GM19467 (cell line): ENCODE data around the gene PLD4.
"Not testable (repeated sequence)": the region's sequence is repeated elsewhere in the genome, so short reads cannot be mapped to it uniquely, and the experiment has no call there.

ENCODE experiments used
- ATAC-seq: cut with Tn5 transposase; IDR thresholded peaks from one replicate; pipeline ENCODE4 v1.9.1; 2021; ENCODE audit warnings: mild to moderate bottlenecking, moderate library complexity; ENCODE audit not compliant: unreplicated experiment

Gene PLD4

GRCh38 chr14:104924421-104925213, at the start of gene PLD4:
Gene PLD4 (plus strand): TSS chr14:104924879. CDS start chr14:104927141, 2,262 bp downstream.
- no peak for ATAC-seq

GRCh38 chr14:104875412-104875751, 49.3 kb upstream of the PLD4 start:
- no peak for ATAC-seq

GRCh38 chr14:104875811-104876210, 48.9 kb upstream of the PLD4 start:
- ATAC-seq: no peak

- ATAC-seq: no peak
These were observed 48.4 kb upstream of the PLD4 start for GRCh38 chr14:104876251-104876699.

- no peak for ATAC-seq
These were observed 47.4 kb upstream of the PLD4 start for GRCh38 chr14:104877066-104877805.

- ATAC-seq: no peak
These were observed 46.7 kb upstream of the PLD4 start for GRCh38 chr14:104877806-104878550.

- no peak for ATAC-seq
These were observed 46.1 kb upstream of the PLD4 start for GRCh38 chr14:104878582-104878981.

- no peak for ATAC-seq
These were observed 45.3 kb upstream of the PLD4 start for GRCh38 chr14:104879201-104879982.

GRCh38 chr14:104879983-104880565, 44.6 kb upstream of the PLD4 start:
- no peak for ATAC-seq

- ATAC-seq: no peak
These were observed 44.0 kb upstream of the PLD4 start for GRCh38 chr14:104880584-104881210.

GRCh38 chr14:104881369-104881979, 43.2 kb upstream of the PLD4 start:
- ATAC-seq: no peak

GRCh38 chr14:104882325-104882973, 42.2 kb upstream of the PLD4 start:
- no peak for ATAC-seq

- no peak for ATAC-seq
These were observed 41.6 kb upstream of the PLD4 start for GRCh38 chr14:104882991-104883660.

GRCh38 chr14:104883681-104884361, 40.9 kb upstream of the PLD4 start:
- ATAC-seq: no peak

- ATAC-seq: not testable (repeated sequence)
These were observed 40.3 kb upstream of the PLD4 start for GRCh38 chr14:104884381-104884780.

GRCh38 chr14:104885031-104885972, 39.4 kb upstream of the PLD4 start:
- ATAC-seq: no peak
